NAMALWA (cell line): Measurements from ENCODE around the gene DOCK10.

Source experiments
- DNase-seq: peaks from one replicate; pipeline ENCODE4 v3.0.0-alpha.2; 2015; ENCODE audit warnings: low spot score

Gene DOCK10

GRCh38 chr2:225041207-225041850 is 939 bp downstream of the DOCK10 start:
- peak; percentile 79 for DNase-seq

DNA sequence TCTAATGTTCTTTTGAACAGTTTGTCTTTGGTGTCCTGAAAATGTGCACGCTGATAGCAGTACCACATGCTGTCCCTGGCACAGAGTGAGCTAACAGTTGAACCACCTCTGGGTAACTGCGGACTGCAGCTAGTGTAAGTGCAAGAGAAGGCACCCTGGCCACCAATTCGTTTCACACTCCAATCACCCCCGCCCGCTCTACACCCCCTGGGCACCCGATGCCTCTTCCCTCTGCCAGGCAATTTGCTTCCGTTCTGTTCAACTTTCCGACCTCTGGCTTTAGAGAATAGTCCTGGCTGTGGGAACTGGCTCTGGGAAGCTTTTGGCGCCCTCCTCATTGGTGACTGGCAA is 1.4 kb downstream of the DOCK10 start:
- peak; percentile 56 for DNase-seq

DNA sequence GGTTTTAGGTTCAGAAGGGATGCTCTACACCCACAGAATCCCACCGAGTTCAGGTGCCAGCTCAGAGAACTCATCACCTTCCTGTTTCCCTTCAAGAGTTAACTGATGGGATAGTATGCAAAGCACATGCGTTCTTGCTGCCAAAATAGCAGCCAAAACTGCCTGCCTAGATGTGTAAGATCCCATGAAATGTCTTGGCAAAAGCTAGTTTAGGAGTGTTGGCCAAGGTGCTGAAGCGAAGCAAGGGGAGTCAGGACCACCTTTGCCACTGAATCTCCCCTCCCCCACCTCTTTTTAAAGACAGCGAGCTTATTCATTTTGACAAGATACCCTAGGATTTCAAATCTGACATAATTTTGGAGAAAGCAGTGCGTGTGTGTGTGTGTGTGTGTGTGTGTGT is 2.1 kb downstream of the DOCK10 start:
- no peak for DNase-seq

DNA sequence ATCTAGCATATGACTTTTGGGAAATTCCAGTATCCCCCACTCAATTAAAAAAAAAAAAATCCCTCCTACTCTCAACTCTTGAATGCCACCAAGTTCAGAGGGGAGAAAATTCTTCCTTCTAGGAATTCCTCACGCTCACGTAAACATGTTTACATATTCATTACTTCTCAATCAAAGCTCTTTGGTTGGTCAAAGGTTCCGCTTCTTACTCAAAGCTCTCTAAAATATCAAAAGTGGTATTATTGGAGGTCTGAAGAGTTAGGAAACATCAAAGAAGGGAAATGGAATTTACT is 4.1 kb downstream of the DOCK10 start:
- no peak for DNase-seq

DNA sequence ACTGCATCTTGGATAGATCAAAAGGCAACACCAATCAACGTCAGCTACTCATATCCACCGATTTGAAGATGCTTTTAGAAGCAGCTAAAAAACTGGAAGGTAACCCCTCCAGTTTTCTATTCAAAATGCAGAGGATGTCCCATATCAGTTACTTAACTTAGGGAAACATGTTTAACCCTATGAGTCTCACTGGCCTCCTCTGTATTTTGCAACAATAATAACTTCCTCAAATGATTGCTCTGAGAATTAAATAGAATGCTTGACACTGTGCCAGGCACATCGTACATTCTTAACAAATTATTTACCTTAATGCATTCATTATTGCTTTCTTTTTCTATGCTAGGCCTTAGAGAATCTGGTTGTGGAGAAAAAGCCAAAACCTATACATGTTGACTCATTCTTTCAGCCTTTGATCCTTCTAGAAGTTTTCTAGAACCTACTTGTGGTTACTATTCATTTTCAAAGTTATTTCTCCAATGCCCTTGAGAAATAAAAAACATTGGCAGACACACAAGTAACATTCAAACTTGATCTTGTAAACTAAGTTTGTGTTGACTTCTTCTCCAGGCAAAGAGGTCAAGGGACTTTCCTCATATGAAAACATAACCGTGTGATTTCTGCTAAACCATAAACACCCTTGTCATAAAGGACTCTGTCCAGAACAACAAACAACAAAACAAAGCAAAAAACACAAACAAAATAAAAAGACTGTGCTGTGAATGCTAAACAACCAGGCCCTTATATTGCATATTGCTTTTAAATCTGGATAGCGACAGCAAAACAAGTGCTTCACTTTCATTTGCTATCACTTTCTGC is 4.6 kb downstream of the DOCK10 start:
- DNase-seq = no peak

GRCh38 chr2:225036431-225036830 is 5.8 kb downstream of the DOCK10 start:
- DNase-seq = no peak

DNA sequence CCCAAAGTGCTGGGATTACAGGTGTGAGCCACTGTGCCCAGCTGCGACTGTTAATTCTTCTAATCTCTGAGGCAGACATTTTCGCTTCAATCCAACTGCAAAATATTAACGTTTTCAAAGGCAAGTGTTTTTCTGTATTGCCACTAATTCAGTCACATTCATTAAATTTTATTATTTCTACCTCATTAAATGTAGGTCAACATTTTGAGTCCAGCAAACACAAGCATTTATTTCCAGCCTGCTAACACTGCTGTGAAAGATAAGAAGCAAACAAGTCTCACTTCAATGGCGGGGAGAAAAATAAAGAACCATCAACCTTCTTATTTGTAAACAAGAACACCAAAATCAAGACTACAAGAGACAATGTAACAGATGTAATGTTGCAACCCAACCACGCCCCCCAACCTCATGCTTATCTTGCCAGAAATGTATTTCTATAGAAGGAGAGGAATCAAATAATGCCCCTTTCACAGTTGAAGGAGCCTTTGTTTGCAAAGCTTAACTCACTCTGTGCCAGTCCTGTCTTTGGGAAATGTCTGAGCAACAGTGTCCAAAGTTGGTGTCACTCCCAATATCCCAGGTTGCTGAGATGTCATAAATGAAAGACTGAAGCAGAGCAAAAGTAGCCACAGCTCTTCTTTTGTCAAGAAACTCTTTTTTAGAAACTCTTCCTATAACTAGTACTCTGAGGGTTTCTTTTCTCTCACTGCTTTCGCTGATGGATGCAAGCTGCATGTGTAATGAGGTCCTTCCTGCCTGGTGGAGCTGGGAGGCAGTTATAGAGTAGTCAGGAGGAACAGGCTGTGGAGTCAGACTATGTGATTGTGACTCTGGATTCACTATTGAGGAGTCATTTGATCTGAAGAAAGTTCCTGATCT is 8.6 kb downstream of the DOCK10 start:
- no peak for DNase-seq

- DNase-seq = no peak
Observed at GRCh38 chr2:225032246-225032645, 10.0 kb downstream of the DOCK10 start.

- no peak for DNase-seq
Observed at GRCh38 chr2:225031599-225031998, 10.7 kb downstream of the DOCK10 start.

GRCh38 chr2:225030893-225031292 is 11.4 kb downstream of the DOCK10 start:
- no peak for DNase-seq

GRCh38 chr2:225030203-225030602 is 12.1 kb downstream of the DOCK10 start:
- no peak for DNase-seq

- no peak for DNase-seq
Observed at GRCh38 chr2:225028572-225028971, 13.7 kb downstream of the DOCK10 start.

DNA sequence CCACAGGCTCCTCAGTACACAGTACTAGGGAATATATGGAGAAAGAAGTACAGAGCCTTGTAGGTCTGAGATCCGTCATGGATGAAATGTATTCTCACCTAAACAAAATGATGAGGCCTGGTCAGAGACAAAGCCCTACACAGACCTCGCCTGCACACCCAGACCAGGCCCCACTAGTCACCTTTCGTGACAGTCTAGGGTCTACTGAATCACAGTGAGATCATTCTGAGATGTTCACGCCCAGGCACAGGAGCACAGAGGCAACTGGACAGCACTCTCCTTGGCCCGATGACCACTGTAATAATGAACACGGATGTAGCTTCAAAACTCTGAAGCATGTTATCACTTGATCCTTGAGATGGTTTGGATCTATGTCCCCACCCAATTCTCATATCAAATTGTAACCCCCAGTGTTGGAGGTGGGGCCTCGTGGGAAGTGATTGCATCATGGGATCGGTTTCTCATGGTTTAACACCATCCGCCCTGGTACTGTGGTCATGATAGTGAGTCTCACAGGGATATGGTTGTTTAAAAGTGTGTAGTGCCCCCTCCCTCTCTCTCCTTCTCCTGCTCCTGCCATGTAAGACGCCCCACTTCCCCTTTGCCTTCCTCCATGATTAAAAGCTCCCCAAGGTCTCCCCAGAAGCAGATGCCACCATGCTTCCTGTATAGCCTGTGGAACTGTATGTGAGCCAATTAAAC is 15.1 kb downstream of the DOCK10 start:
- DNase-seq = no peak

DNA sequence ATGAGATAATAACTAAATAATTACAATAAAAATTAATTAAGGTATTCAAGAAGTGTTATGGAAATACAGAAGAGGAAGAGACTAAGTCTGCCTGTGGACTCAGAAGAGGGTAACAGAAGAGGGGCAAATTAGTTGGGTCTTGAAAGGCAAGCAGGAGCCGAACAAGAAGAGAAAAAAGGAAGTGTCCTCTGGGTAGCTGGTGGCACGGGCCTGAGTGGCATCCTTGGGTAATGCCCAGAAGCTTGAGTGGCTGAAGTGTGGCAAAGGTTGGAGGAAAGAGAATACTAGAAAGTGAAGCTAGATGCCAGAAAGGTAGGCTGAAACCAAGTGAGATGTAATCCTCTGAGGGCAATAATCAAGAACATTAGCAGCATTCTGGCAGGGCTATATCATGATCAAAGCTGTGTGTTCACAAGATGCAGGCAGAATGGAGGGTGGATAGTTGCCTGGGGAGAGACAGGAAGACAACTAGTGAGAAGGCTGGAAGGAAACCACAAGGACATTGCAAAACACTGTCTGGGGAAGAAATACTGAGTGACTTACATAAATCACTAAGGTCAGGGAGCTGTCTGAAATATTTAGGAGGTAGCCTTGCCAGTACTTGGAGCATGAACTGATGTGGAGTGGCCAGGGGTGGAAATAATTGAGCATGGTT is 16.2 kb downstream of the DOCK10 start:
- no peak for DNase-seq

GRCh38 chr2:225022188-225022587 is 20.1 kb downstream of the DOCK10 start:
- no peak for DNase-seq

GRCh38 chr2:225020168-225020849 is 22.0 kb downstream of the DOCK10 start:
- DNase-seq = no peak

- no peak for DNase-seq
Observed at GRCh38 chr2:225019105-225019504, 23.2 kb downstream of the DOCK10 start.

- DNase-seq = no peak
Observed at GRCh38 chr2:225017713-225018112, 24.6 kb downstream of the DOCK10 start.

GRCh38 chr2:225017098-225017685 is 25.1 kb downstream of the DOCK10 start:
- no peak for DNase-seq

- no peak for DNase-seq
Observed at GRCh38 chr2:225013425-225014365, 28.6 kb downstream of the DOCK10 start.
